GM23338 (cell line): ENCODE measurements around the gene ATP8A1. TPM values are rescaled to one million over a fixed set of nuclear protein-coding genes. Genes with fewer than 3 reads are reported as not detected.

Experiments
- ATAC-seq: fragments of 200-7000 bp; cut with Tn5 transposase; 3 replicates; pipeline ENCODE4 v1.9.1; 2020
- DNase-seq: peaks from one replicate; pipeline ENCODE4 v3.0.0-alpha.2; 2015; ENCODE audit warnings: low spot score
- H2AFZ ChIP-seq: fragments of 200-600 bp; sonication (generic); 2 replicates; pipeline ENCODE4 v1.8.0; 2016; ENCODE audit warnings: antibody characterized with exemption, mild to moderate bottlenecking, moderate library complexity
- H3F3A ChIP-seq: fragments of 200-600 bp; sonication (generic); replicated peaks from 2 replicates; pipeline ENCODE4 v1.8.0; 2017; ENCODE audit warnings: antibody characterized with exemption, mixed run types, low read depth
- H3K27ac ChIP-seq: fragments of 200-600 bp; sonication (generic); 2 replicates; pipeline ENCODE4 v1.6.1; 2016; ENCODE audit warnings: low read depth
- H3K27me3 ChIP-seq: fragments of 200-600 bp; sonication (generic); 2 replicates; pipeline ENCODE4 v1.8.0; 2016; ENCODE audit warnings: mild to moderate bottlenecking, mixed run types, moderate library complexity; ENCODE audit not compliant: insufficient read depth
- H3K36me3 ChIP-seq: fragments of 200-600 bp; sonication (generic); 2 replicates; pipeline ENCODE4 v1.8.0; 2016; ENCODE audit warnings: mild to moderate bottlenecking; ENCODE audit not compliant: insufficient read depth
- H3K4me1 ChIP-seq: fragments of 200-600 bp; sonication (generic); 2 replicates; pipeline ENCODE4 v1.8.0; 2016; ENCODE audit warnings: mild to moderate bottlenecking, moderate library complexity; ENCODE audit not compliant: insufficient read depth
- H3K4me2 ChIP-seq: fragments of 200-600 bp; sonication (generic); 2 replicates; pipeline ENCODE4 v1.7.1; 2017; ENCODE audit warnings: mixed run types
- H3K4me3 ChIP-seq: fragments of 200-600 bp; sonication (generic); 2 replicates; pipeline ENCODE4 v1.6.1; 2016; ENCODE audit warnings: mixed run types
- H3K79me2 ChIP-seq: fragments of 200-600 bp; sonication (generic); replicated peaks from 2 replicates; pipeline ENCODE4 v1.8.0; 2017; ENCODE audit warnings: mild to moderate bottlenecking; ENCODE audit not compliant: insufficient read depth
- H3K9me2 ChIP-seq: fragments of 200-600 bp; sonication (generic); 2 replicates; pipeline ENCODE4 v1.8.0; 2017; ENCODE audit not compliant: insufficient read depth
- H4K20me1 ChIP-seq: fragments of 200-600 bp; sonication (generic); replicated peaks from 2 replicates; pipeline ENCODE4 v1.8.0; 2017; ENCODE audit warnings: mild to moderate bottlenecking; ENCODE audit not compliant: insufficient read depth
- H3K27ac Mint-ChIP-seq: 2 replicates; pipeline ENCODE4 v1.8.0; 2020; ENCODE audit warnings: inconsistent platforms, mild to moderate bottlenecking, moderate library complexity, mixed read lengths
- H3K27me3 Mint-ChIP-seq: 3 replicates; pipeline ENCODE4 v1.8.0; 2022; ENCODE audit warnings: low read depth, mild to moderate bottlenecking, moderate library complexity, mixed read lengths, inconsistent platforms; ENCODE audit not compliant: insufficient read depth, poor library complexity
- H3K36me3 Mint-ChIP-seq: 3 replicates; pipeline ENCODE4 v1.8.0; 2021; ENCODE audit warnings: low read depth, mild to moderate bottlenecking, inconsistent platforms, moderate library complexity, mixed read lengths
- H3K4me1 Mint-ChIP-seq: 3 replicates; pipeline ENCODE4 v1.8.0; 2020; ENCODE audit warnings: mild to moderate bottlenecking, inconsistent platforms, mixed read lengths
- H3K4me3 Mint-ChIP-seq: 3 replicates; pipeline ENCODE4 v1.8.0; 2021; ENCODE audit warnings: moderate library complexity, mild to moderate bottlenecking, inconsistent platforms, mixed read lengths
- H3K9me3 Mint-ChIP-seq: 3 replicates; pipeline ENCODE4 v1.8.0; 2020; ENCODE audit warnings: moderate library complexity, mild to moderate bottlenecking, inconsistent platforms, mixed read lengths
- CREB1 ChIP-seq: fragments of 250-450 bp; sonication (Bioruptor Pico); IDR thresholded peaks from 2 replicates; pipeline ENCODE4 v1.5.0; 2020; ENCODE audit warnings: low read depth, mild to moderate bottlenecking, moderate library complexity
- CTCF ChIP-seq, 2 experiments: fragments of 200-600 bp in 1 of 2; sonication (generic) in 1 of 2; conservative IDR thresholded peaks; 2 replicates each; pipeline versions ENCODE4 v1.5.1 to v1.6.1; 2016 to 2017; ENCODE audit warnings: antibody characterized with exemption in 2 of 2, low read depth in 2 of 2, mild to moderate bottlenecking in 2 of 2, moderate library complexity in 1 of 2
- ETS1 ChIP-seq: IDR thresholded peaks from 2 replicates; pipeline ENCODE4 v1.6.1; 2016; ENCODE audit warnings: antibody characterized with exemption
- JUNB ChIP-seq: IDR thresholded peaks from one replicate; pipeline ENCODE4 v1.6.1; 2016; ENCODE audit warnings: antibody characterized with exemption; ENCODE audit not compliant: unreplicated experiment
- REST ChIP-seq: IDR thresholded peaks from one replicate; pipeline ENCODE4 v1.6.1; 2018; ENCODE audit warnings: antibody characterized with exemption; ENCODE audit not compliant: unreplicated experiment
- STAT1 ChIP-seq: IDR thresholded peaks from one replicate; pipeline ENCODE4 v1.6.1; 2016; ENCODE audit warnings: antibody characterized with exemption; ENCODE audit not compliant: unreplicated experiment
- ZNF114 ChIP-seq: fragments of 250-450 bp; sonication (Bioruptor Pico); IDR thresholded peaks from 2 replicates; pipeline ENCODE4 v1.5.0; 2020; ENCODE audit warnings: mild to moderate bottlenecking, moderate library complexity
- ZNF331 ChIP-seq: fragments of 250-450 bp; sonication (Bioruptor Pico); IDR thresholded peaks from 2 replicates; pipeline ENCODE4 v1.5.0; 2020; ENCODE audit warnings: low read depth, mild to moderate bottlenecking, moderate library complexity
- polyA plus RNA-seq: library from polyadenylated mRNA; unstranded; fragments of >200 nt; fragmentation: Nextera tagmentation; extraction: Ambion mirVana; gene quantifications from 2 replicates; pipeline ENCODE4 v1.2.1, GENCODE V29; 2016
- total RNA-seq: library from RNA; depleted of rRNA; stranded (reverse); fragments of >200 nt; shearing (Covaris generic); gene quantifications from 2 replicates; pipeline ENCODE4 v1.2.3, GENCODE V29; 2014

The ATP8A1 gene
- total and polyA plus RNA-seq, 2 experiments from 2014 or later: 6.8 to 66.3 TPM

- TF ChIP-seq JUNB (no peak), STAT1 (no peak), ZNF331 (CRISPR knock-in tag) (no peak)
These were observed 26.5 kb upstream of the ATP8A1 start (continued) for GRCh38 chr4:42683393-42683792.

GRCh38 chr4:42678512-42678911 lies 21.6 kb upstream of the ATP8A1 start:
- Mint-ChIP-seq H3K27ac (no peak overlapping the region), H3K36me3 (no peaks in the 10 kb centered on the region; the same call in 2 of the 3 replicates), H3K4me3 (no peak overlapping the region), H3K4me1 (peaks cover 7% of the 10 kb centered on the region), H3K9me3 (0 out of 3 replicates have a peak, but pooled peaks cover 4% of the 10 kb centered on the region), H3K27me3 (no peaks in the 10 kb centered on the region)
- no peaks in the 10 kb centered on the region for H3K27me3 ChIP-seq
- no peaks in the 10 kb centered on the region for H3K4me1 ChIP-seq
- no peak overlapping the region for H2AFZ ChIP-seq
- H3F3A ChIP-seq: no peaks in the 10 kb centered on the region
- ATAC-seq (no peak), DNase-seq (no peak)
- H3K4me3 ChIP-seq: no peak overlapping the region
- no peaks in the 10 kb centered on the region for H3K79me2 ChIP-seq
- no peaks in the 10 kb centered on the region for H4K20me1 ChIP-seq
- H3K27ac ChIP-seq: no peak overlapping the region
- H3K4me2 ChIP-seq: no peak overlapping the region
- H3K9me2 ChIP-seq: peaks cover 11% of the 10 kb centered on the region; the same call in 1 of the 2 replicates
- TF ChIP-seq REST: no peak
- no peak for TF ChIP-seq ETS1
- TF ChIP-seq CREB1: no peak
- TF ChIP-seq CTCF (conservative IDR thresholded peaks at IDR 0.05; ENCODE audit: low read depth in 2 of 2): no peak
- no peak for TF ChIP-seq ZNF114 (CRISPR knock-in tag)
- no peak for TF ChIP-seq STAT1
- peaks cover 8% of the 10 kb centered on the region; the same call in 1 of the 2 replicates for H3K36me3 ChIP-seq
